T-cell (primary cell): Measurements from ENCODE around the gene NAPG. TPM values are rescaled to one million over a fixed set of nuclear protein-coding genes. Genes with fewer than 3 reads are reported as not detected.
"Not testable (repeated sequence)": the region's sequence is repeated elsewhere in the genome, so short reads cannot be mapped to it uniquely, and the experiment has no call there.

Experiments used
- ATAC-seq, 4 experiments: fragments of 200-7000 bp in 3 of 4; fragments of 150-1000 bp in 1 of 4; cut with Tn5 transposase; replicated peaks in 1 of 4; 1 replicate in 3 of 4; 2 replicates in 1 of 4; pipeline ENCODE4 v1.10.0; 2021; ENCODE audit warnings: moderate library complexity in 3 of 4, mild to moderate bottlenecking in 2 of 4, moderate number of reproducible peaks in 1 of 4
- CTCF ChIA-PET, 2 donors: fragments of 300-600 bp; sonication (Branson Sonifier 250); formaldehyde crosslinking; loops; one replicate each; lab custom pipeline; 2022; ENCODE audit warnings: antibody characterized with exemption in 2 of 2; lab: Charles Lee
- POLR2A ChIA-PET, 2 donors: fragments of 300-600 bp; sonication (Branson Sonifier 250); formaldehyde crosslinking; loops; one replicate each; lab custom pipeline; 2022; ENCODE audit warnings: antibody characterized with exemption in 2 of 2; lab: Charles Lee
- DNase-seq, 35 experiments: peaks; one replicate each; pipeline versions ENCODE4 v3.0.0 to v3.0.0-alpha.2; 2013 to 2023
- H3K27ac ChIP-seq: one replicate; pipeline ENCODE4 v1.5.1; 2013; ENCODE audit warnings: low read length
- H3K27me3 ChIP-seq, 2 experiments: replicated peaks in 1 of 2; 1 replicate in 1 of 2; 2 replicates in 1 of 2; pipeline versions ENCODE4 v1.6.1 to v1.7.0; 2013; ENCODE audit warnings: low read length in 1 of 2, mixed read lengths in 1 of 2; ENCODE audit not compliant: control insufficient read depth in 2 of 2, insufficient read depth in 2 of 2; ENCODE audit errors: extremely low read depth in 1 of 2
- H3K36me3 ChIP-seq, 2 donors: 1 replicate in 1 of 2; 2 replicates in 1 of 2; pipeline versions ENCODE4 v1.6.1 to v1.7.0; 2013; ENCODE audit warnings: low read length in 1 of 2; ENCODE audit not compliant: control insufficient read depth in 2 of 2, insufficient read depth in 1 of 2; ENCODE audit errors: extremely low read depth in 1 of 2
- H3K4me1 ChIP-seq, 2 experiments: 1 replicate in 1 of 2; 2 replicates in 1 of 2; pipeline versions ENCODE4 v1.6.1 to v1.7.0; 2013; ENCODE audit warnings: low read length in 2 of 2, mixed read lengths in 1 of 2; ENCODE audit not compliant: insufficient read depth in 2 of 2, control insufficient read depth in 1 of 2; ENCODE audit errors: extremely low read depth in 1 of 2
- H3K4me3 ChIP-seq, 2 donors: 1 replicate in 1 of 2; 2 replicates in 1 of 2; pipeline versions ENCODE4 v1.5.1 to v1.7.0; 2013; ENCODE audit warnings: mild to moderate bottlenecking in 2 of 2, low read length in 1 of 2, moderate library complexity in 1 of 2; ENCODE audit not compliant: control insufficient read depth in 1 of 2; ENCODE audit errors: extremely low read depth in 1 of 2
- H3K9me3 ChIP-seq: 2 replicates; pipeline ENCODE4 v1.7.0; 2013
- H3K27ac Mint-ChIP-seq, 2 donors: one replicate each; pipeline ENCODE4 v1.8.0; 2020 to 2021; ENCODE audit warnings: mild to moderate bottlenecking in 2 of 2, mixed read lengths in 2 of 2
- H3K27me3 Mint-ChIP-seq, 2 donors: one replicate each; pipeline ENCODE4 v1.8.0; 2021 to 2022; ENCODE audit warnings: mixed read lengths in 2 of 2
- H3K36me3 Mint-ChIP-seq: one replicate; pipeline ENCODE4 v1.8.0; 2021; ENCODE audit warnings: mixed read lengths
- H3K4me1 Mint-ChIP-seq, 3 donors: one replicate each; pipeline ENCODE4 v1.8.0; 2020 to 2022; ENCODE audit warnings: mixed read lengths in 3 of 3, mild to moderate bottlenecking in 1 of 3
- H3K4me3 Mint-ChIP-seq, 3 donors: one replicate each; pipeline ENCODE4 v1.8.0; 2020 to 2022; ENCODE audit warnings: mild to moderate bottlenecking in 3 of 3, mixed read lengths in 3 of 3, moderate library complexity in 3 of 3
- H3K9me3 Mint-ChIP-seq, 3 donors: one replicate each; pipeline ENCODE4 v1.8.0; 2020 to 2022; ENCODE audit warnings: mixed read lengths in 3 of 3
- WGBS: methylation state at CpG from one replicate; pipeline ENCODE4 v1.1.5; 2013; ENCODE audit warnings: missing lambda C conversion rate; ENCODE audit not compliant: insufficient coverage; 5-methylcytosine and 5-hydroxymethylcytosine counted together
- total RNA-seq, 35 experiments: library from RNA in 6 of 35; stranded (reverse) in 6 of 35; fragments of 120-200 nt in 1 of 35; gene quantifications; one replicate each; pipeline versions ENCODE4 v1.2.1 to v1.2.4 and lab custom pipeline; 2013 to 2026

NAPG gene
- total RNA-seq, 5 donors from 2014 or later (not counting 1 experiment from before 2014, with no cell fraction given), result 22.6 to 33.4 (median 28.0) TPM

- peaks cover 0 to 12% (median 0%) of the 10 kb centered on the region in 3 donors for H3K9me3 Mint-ChIP-seq
- Histone ChIP-seq H3K4me3 (no peak overlapping the region), H3K27me3 (peaks cover 0 to 3% of the 10 kb centered on the region in 2 experiments), H3K27ac (no peak overlapping the region), H3K9me3 (no peaks in the 10 kb centered on the region), H3K4me1 (no peaks in the 10 kb centered on the region), H3K36me3 (no peaks in the 10 kb centered on the region)
- ChIA-PET CTCF (no interaction called here), POLR2A (no interaction called here)
- no peak for DNase-seq
- no peak for ATAC-seq
- no peaks in the 10 kb centered on the region for H3K27me3 Mint-ChIP-seq
- 85% methylated on average over 5 of the region's 8 CpGs for WGBS
- no peak overlapping the region for H3K27ac Mint-ChIP-seq
- H3K4me1 Mint-ChIP-seq, result no peaks in the 10 kb centered on the region
- no peaks in the 10 kb centered on the region for H3K36me3 Mint-ChIP-seq
- no peak overlapping the region for H3K4me3 Mint-ChIP-seq
Measured at GRCh38 chr18:10590412-10590811, 64.6 kb downstream of the NAPG start.

GRCh38 chr18:10591896-10592295, 66.1 kb downstream of the NAPG start:
- POLR2A ChIA-PET, result no interaction called here
- CTCF ChIA-PET, result no interaction called here
- no CpG with 5 or more reads among the region's 3 CpGs for WGBS

GRCh38 chr18:10593366-10594022, 67.7 kb downstream of the NAPG start:
- H3K27ac ChIP-seq, H3K36me3 ChIP-seq, CTCF ChIA-PET, H3K27me3 ChIP-seq, H3K36me3 Mint-ChIP-seq, H3K9me3 ChIP-seq, H3K27me3 Mint-ChIP-seq, H3K4me1 ChIP-seq, DNase-seq, H3K9me3 Mint-ChIP-seq, H3K4me3 Mint-ChIP-seq, H3K4me3 ChIP-seq, ATAC-seq, H3K4me1 Mint-ChIP-seq, H3K27ac Mint-ChIP-seq, POLR2A ChIA-PET: not testable (repeated sequence)
- WGBS, result no CpG with 5 or more reads among the region's 5 CpGs

More at GRCh38 chr18:10591896-10592295, 66.1 kb downstream of the NAPG start:
- no peak overlapping the region for H3K27ac ChIP-seq
- Mint-ChIP-seq H3K4me3 (no peak overlapping the region), H3K36me3 (no peaks in the 10 kb centered on the region), H3K27ac (no peak overlapping the region), H3K4me1 (no peaks in the 10 kb centered on the region), H3K9me3 (peaks cover 0 to 8% (median 0%) of the 10 kb centered on the region in 3 donors), H3K27me3 (peaks cover 0 to 4% of the 10 kb centered on the region in 2 donors)
- ATAC-seq (no peak), DNase-seq (no peak)
- H3K27me3 ChIP-seq, result peaks cover 0 to 3% of the 10 kb centered on the region in 2 experiments
- H3K36me3 ChIP-seq, result no peaks in the 10 kb centered on the region
- no peak overlapping the region for H3K4me3 ChIP-seq
- no peaks in the 10 kb centered on the region for H3K4me1 ChIP-seq
- no peaks in the 10 kb centered on the region for H3K9me3 ChIP-seq

- ATAC-seq, H3K27me3 ChIP-seq, H3K27ac ChIP-seq, H3K9me3 Mint-ChIP-seq, POLR2A ChIA-PET, H3K4me1 Mint-ChIP-seq, H3K9me3 ChIP-seq, H3K27me3 Mint-ChIP-seq, H3K36me3 ChIP-seq, H3K4me1 ChIP-seq, CTCF ChIA-PET, H3K27ac Mint-ChIP-seq, DNase-seq, H3K4me3 ChIP-seq, H3K4me3 Mint-ChIP-seq, H3K36me3 Mint-ChIP-seq: not testable (repeated sequence)
- no CpG with 5 or more reads among the region's 4 CpGs for WGBS
Measured at GRCh38 chr18:10595917-10596316, 70.1 kb downstream of the NAPG start.

GRCh38 chr18:10597695-10598094, 71.9 kb downstream of the NAPG start:
- not testable (repeated sequence) for ATAC-seq, DNase-seq
- peaks cover 3 to 11% (median 3%) of the 10 kb centered on the region in 3 donors for H3K9me3 Mint-ChIP-seq

GRCh38 chr18:10600701-10601100, 74.9 kb downstream of the NAPG start:
- POLR2A ChIA-PET, result interaction anchor here (0.6 to 0.7 kb wide), 2 partner anchors 33 to 184 kb away, joined by 3 to 4 read pairs; no protein-coding TSS in a partner anchor
- H3K27me3 ChIP-seq, H3K27ac ChIP-seq, H3K4me1 Mint-ChIP-seq, CTCF ChIA-PET, DNase-seq, H3K9me3 ChIP-seq, H3K36me3 Mint-ChIP-seq, H3K4me3 Mint-ChIP-seq, H3K4me3 ChIP-seq, H3K4me1 ChIP-seq, ATAC-seq, H3K36me3 ChIP-seq, H3K27ac Mint-ChIP-seq, H3K27me3 Mint-ChIP-seq: not testable (repeated sequence)
- peaks cover 13 to 18% (median 16%) of the 10 kb centered on the region in 3 donors for H3K9me3 Mint-ChIP-seq
- WGBS, result 94% methylated on average over 2 of the region's 7 CpGs

More at GRCh38 chr18:10597695-10598094, 71.9 kb downstream of the NAPG start:
- H3K36me3 Mint-ChIP-seq, H3K4me3 ChIP-seq, H3K4me1 Mint-ChIP-seq, H3K27me3 Mint-ChIP-seq, H3K9me3 ChIP-seq, H3K4me3 Mint-ChIP-seq, H3K4me1 ChIP-seq, CTCF ChIA-PET, H3K27me3 ChIP-seq, POLR2A ChIA-PET, H3K27ac Mint-ChIP-seq, H3K27ac ChIP-seq, H3K36me3 ChIP-seq: not testable (repeated sequence)
- WGBS, result no CpG with 5 or more reads among the region's 4 CpGs
